MV-4-11 (cell line): ENCODE results near the gene HOXD11.

ENCODE experiments used
- DNase-seq: peaks from one replicate; lab custom pipeline; 2025; lab: John Stamatoyannopoulos, UW

Gene HOXD11

DNA sequence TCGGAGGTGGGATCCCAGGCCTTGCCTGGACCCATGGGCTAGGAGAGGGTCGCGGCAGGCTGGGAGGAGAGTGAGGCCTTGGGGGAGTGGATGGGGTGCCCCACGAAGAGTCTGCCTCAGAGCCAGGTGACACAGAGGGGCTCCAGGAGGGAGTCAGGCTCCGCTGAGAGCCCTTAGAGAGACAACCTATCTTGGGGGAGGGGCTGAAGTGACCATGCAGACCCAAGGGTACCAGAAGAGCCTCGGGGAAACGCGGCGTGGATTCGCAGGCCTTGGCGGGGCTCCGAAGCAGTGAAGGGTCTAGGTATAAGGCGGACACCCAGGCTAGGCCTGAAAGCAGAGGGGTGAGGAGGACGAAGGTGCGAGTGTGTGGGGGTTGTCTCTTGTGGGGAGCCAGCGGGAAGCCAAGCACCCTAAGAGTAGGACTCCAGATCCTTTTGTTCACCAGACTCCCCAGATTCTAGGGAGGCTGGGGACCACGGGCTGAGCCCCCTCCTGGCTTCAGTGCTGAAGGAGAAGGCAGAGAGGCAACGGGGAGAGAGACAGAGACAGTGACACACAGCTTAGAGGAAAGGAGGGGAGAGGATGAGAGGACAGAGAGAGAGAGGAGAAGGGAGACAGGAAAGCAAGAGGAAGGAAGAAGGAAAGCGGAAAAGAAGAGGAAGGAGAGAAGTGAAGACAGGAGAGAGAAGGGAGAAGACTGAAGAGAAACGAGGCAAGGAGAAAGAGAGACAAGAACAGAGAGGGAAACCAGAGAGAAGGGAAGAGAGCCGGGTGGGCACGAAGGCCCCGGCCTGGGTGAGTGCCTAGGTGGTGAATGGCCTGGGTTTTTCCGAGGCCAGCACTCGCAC lies 1.1 kb upstream of the HOXD11 start:
- DNase-seq, result no peak

DNA sequence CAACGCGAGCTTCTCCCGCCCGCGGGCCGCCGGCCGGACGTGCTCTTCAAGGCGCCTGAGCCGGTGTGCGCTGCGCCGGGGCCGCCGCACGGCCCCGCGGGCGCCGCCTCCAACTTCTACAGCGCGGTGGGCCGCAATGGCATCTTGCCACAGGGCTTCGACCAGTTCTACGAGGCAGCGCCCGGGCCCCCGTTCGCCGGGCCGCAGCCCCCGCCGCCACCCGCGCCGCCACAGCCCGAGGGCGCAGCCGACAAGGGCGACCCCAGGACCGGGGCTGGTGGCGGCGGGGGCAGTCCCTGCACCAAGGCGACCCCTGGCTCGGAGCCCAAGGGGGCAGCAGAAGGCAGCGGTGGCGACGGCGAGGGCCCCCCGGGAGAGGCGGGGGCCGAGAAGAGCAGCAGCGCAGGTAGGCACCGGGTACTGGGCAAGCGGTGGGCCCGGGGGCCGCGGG lies 676 bp downstream of the HOXD11 start:
- no peak for DNase-seq

DNA sequence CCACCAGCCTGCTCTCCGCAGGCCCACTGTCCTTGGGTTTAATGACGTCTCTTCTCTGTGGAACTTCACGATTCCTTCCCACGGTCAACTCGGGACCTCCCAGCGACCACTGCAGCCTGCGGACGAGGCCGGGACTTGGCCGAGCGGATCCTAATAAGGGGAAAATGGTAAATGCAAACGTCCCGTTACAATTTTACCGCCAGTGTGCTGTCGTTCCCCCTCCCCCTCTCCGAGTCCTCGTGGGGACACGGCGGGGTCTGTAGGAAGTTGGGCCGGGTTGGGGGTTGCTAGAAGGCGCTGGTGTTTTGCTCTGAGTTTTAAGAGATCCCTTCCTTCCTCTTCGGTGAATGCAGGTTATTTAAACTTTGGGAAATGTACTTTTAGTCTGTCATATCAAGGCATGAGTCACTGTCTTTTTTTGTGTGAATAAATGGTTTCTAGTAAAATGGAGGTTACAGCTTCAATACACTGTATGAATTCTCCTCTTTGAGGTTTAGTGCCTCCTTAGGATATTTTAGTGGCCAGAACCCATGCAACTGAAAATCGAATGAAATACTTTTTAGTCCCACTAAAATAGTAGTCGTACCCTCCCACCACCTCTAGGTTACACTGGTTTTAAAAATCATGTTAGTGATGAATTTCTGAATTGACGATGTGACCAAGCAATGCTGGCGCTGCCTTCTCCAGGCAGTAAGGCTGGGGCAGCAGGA lies 2.3 kb downstream of the HOXD11 start:
- DNase-seq, result no peak

DNA sequence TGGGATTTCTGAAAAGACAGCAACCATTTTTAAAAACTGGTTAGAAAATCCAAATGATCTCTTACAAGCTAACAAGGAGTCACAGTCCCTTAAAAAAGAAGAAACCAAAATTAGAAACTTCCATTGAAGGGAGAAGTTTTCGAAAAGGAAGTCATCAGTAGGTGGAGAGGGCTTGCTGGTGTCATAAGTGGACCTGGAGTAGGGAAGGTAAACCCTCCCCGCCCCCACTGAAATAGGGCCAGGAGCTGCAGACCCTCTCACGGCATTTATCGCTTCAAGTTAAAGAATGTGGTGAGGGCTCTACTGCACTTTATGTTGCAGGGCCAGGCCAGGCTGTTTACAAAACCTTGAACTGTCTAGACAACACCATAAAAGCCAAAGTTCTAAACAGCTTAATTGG lies 2.9 kb downstream of the HOXD11 start:
- no peak for DNase-seq

DNA sequence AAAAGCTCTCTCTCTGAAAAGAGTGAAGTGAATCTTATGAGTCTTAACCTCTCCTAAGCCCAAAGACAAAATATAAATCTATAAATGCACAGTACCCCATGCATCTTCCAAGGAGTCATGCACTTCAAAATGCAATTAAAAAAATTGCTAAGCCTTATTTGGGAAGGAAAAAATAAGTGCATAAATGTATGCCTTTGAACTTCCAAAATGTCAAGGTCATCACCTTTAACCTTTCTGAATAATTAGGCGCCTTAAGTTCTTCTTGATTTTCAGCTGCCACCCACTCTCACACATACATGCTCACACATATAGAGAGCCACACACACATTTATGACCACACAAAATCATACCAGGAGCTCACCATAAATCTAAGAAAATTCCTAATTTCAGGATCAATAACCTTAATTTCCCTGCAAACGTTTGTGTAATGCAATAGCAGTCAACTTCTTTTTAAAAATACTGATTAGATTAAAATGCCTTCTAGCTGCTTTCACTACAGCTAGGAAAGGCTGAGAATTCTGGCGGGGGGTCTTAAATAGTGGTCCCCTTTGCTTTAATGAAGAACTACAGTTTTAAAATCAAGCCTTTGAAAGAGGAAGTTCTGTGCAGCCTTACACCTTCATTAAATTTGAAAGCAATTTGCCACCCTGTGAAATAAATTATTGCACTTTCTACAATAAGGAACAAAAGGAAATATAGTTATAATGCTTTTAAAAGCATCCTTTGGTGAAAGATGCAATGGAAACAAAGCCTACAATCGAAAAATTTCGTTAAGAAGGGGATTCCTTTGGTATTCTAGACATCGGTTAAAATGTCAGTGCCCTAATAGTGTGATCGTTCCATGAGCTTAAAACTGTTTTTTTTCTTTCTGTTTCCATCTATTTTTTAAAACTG lies 3.6 kb downstream of the HOXD11 start:
- no peak for DNase-seq

DNA sequence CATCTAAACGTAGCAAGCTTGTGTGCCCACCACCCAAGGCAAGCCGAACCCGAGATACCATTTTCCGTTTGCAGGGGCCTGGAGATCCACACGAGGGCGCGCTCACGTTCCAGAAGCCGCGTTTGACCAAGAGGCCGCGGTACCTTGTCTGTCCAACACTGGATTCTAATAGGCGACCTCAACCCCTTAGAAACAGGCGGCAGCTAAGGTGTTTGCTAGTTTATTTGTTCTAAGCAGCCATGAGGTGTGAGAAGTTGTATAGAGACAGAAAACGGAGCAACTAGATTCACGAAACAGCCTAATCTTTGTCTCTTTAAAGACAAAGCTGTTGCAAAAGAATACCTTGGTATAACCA lies 4.2 kb downstream of the HOXD11 start:
- no peak for DNase-seq

DNA sequence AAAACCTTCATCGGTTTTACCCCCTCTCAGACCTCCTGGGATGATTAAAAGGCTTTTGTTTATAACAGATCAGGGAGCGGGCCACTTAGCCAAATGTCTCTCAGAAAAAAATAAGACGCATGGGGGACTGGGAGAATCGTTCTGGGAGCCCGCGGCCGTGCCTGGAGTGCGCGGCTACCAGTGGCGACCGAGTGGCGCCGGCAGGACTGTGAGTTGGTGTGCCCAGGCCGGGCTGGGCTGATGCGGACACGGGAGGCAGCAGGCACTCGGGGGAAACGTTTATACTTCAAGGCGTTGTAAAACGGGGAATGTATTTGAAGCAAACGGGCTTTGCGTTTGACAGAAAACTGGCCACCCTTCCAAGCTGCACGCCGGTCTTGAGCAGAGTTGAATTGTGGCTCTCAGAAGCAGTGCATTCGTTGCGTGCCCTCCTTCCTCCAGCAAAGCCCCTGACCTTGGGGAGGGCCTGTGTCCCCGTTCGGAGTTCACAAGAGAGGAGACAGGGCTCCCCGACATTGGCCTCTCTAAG lies 4.8 kb downstream of the HOXD11 start:
- DNase-seq, result no peak

DNA sequence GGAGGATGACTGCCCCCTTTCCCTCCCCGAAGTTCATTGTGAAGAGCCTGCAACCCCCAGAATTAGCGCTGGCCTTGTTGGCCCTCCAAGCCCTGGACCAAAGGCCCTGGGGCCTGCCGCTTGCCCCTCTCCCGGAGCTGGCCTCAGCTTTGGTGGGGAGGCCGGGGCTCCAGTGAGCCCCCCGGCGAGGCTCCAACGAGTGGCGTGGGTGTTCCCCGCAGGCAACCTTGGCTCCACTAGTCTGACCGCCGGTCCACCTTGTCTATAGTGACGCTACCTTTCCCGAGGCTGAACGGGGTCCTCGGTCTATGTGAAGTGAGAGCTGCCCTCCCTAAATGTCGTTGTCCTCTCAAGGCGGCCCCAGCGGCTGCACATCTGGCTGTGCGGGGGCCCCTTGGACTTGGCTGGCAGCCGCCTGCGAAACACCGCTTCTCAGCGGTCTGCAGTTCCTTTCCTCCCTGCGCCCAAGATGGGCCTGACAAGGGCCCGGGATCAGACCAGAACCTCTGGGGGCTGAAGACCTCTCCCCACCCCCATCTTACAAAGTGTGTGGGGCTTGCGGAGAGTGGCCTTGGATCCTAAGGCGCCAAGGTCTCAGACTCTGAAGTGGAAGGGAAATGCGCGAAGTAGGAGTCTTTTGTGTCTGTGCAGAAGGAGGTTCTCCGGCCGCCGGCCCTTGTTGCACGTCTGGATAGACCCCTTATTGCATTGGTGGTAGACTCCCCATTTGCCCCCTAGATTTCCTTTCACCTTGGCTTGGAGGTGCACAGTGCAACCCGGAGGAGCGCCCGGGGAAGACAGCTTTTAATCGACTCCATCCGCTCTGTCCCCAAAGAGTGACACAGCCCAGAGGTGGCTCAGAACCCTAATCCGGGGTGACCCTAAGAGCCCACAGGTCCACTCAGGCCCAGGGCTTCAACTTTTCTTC lies 5.6 kb downstream of the HOXD11 start:
- DNase-seq, result no peak

DNA sequence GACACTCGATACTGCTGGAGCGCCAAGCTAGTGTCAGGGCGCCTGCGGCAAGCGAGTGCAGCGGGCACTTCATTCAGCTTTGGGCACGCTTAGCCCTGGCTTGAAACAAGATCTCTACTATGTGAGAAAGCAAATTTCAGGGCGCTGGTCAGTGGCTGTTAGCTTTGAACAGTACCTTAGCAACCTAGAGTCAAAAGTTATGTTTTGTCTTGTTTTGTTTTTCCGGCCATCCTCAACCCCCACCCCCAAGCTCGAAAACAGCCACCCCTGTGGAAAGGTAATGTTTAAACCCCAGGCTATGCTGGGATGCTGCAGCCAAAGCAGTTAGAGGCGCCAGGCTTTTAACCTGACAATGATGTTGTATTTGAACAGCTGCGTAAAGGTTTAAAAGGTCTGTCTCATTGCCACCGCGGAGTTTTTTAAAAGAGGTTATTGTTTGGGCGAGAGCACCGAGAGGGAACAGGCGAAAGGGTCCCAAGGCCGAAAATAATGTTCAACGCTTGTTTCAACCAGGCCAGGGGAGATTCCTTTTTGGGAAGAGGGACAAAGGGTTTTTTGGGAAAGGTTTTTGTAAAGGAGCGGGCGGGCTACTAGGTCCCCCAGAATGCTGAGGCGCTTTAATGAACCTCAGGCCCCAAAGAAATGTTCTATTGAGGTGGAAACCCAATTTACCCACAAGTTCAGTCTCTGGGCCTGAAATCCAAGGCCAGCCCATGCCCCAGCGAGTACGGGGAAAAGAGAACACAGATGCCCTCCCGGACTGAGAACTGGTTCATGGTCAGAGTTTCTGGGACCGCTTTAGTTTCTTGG lies 7.2 kb downstream of the HOXD11 start:
- no peak for DNase-seq

DNA sequence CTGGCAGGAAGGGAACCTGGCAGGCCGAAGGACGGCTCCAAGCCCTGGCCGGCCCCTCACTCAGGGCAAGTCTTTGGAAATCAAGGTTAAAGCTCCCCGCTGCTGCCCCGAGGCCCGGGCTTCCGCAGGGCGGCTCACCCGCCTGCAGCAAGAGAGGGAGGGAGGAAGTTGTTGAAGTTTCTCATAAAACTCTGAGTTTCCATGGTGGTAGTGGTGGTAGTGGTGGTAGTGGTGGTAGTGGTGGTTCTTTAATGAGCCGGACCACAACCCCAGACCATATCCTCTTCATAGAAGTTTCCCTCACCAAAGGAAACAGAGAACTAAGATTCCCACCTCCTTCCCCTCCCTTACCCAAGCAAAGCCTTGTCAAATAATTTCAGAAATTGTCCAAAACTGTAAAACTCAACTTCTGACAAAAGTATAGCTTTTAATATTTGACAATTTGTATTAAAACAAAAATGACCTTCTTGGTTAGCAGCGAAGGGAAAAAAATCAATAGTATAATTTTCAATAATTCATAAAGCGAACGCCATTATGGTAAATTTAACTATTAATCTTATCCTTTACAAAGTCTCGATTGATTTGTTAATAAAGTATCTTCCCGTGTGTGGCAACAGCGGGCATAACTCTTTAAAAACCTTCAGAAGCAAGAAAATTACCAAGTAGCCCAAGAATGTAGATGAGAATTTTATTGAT lies 8.0 kb downstream of the HOXD11 start:
- DNase-seq, result peak; percentile 43

DNA sequence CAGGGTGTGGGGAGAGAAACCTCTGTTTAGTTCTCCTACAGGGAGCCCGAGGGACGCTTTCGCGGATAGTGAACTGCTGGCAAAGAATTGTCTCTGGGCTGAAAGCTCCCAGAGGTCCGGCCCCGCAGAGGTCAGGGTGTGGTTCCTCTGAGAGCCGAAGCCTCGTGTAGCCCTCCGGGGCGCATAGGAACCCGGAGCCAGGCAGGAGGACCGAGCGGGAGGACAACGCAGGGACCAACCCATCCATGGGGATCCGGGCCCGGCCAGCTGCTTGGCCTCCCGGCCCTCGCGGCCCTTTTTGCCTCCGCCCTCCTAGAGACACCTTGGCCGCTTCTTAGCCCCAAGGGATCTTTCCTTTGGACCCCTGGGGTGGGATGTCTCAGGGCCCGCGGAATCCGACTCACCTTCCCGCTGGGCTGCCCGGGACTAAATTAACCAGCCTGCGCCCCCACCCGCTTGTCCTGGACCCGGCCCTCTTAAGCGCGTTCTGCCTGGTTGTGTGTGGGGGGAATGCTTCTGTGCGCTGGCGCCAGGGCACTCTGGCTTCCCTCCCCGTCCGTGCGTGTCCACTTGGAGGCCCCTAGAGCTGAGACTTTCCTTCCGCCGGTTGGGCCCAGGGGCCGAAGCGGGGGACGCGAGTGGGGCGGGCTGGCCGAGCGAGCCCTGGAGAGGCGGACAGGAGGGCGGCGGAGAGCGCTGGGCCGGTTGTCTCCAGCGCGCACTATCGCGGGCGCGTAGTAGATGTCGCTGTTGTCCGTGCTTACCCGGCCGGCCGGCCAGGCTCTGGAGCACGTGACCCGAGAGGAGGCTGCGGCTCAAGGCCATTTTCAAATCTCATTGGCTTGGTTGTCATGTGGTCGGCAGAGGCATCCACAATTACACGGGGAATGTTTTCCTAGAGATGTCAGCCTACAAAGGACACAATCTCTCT lies 9.1 kb downstream of the HOXD11 start, which contains the start of gene HOXD10:
Gene HOXD10 (plus strand): TSS at position 896 of the 931 bp plus-strand sequence. CDS start 56 bp downstream, outside the sequence.
- no peak for DNase-seq

DNA sequence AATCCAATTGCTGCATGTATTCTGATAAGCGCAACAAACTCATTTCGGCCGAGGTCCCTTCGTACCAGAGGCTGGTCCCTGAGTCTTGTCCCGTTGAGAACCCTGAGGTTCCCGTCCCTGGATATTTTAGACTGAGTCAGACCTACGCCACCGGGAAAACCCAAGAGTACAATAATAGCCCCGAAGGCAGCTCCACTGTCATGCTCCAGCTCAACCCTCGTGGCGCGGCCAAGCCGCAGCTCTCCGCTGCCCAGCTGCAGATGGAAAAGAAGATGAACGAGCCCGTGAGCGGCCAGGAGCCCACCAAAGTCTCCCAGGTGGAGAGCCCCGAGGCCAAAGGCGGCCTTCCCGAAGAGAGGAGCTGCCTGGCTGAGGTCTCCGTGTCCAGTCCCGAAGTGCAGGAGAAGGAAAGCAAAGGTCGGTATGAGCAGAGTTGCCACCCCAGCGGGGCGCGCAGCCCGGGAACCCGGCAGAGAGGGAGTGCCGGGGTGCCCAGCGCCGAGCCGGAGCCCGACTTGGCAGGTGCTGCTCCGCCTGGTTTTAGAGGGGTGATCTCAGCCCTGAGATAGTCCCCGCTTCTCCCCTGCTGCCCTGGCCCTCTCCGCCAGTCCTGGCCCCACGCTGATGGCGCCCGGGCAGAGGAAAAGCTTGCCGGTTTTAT lies 10.2 kb downstream of the HOXD11 start:
- no peak for DNase-seq

DNA sequence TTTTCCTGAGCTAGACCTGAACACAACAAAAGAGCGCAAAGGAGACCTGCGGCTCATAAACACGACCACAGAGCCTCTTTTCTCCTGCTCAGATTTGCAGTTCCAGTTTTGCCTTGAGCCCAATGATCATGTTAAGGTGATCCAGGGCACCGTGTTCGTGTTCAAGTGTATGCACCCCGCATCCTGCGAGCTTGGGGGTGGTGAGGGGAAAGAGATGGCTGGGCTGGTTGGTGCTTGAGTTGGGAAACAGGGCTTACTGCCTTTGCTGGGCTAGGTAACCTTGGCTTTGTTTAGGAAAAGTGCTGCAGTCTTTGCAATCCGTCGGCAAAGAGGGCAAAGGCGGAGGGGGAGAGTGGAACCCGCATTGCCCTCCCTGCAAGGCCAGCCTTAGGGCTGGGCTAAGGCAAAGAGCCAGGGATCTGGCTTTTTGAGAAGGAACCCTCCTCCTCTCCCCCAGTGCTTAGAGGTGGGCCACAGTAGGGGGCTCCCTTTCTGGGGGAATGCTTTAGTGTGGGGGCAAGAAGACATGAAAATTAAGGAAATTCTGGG lies 10.8 kb downstream of the HOXD11 start:
- no peak for DNase-seq

DNA sequence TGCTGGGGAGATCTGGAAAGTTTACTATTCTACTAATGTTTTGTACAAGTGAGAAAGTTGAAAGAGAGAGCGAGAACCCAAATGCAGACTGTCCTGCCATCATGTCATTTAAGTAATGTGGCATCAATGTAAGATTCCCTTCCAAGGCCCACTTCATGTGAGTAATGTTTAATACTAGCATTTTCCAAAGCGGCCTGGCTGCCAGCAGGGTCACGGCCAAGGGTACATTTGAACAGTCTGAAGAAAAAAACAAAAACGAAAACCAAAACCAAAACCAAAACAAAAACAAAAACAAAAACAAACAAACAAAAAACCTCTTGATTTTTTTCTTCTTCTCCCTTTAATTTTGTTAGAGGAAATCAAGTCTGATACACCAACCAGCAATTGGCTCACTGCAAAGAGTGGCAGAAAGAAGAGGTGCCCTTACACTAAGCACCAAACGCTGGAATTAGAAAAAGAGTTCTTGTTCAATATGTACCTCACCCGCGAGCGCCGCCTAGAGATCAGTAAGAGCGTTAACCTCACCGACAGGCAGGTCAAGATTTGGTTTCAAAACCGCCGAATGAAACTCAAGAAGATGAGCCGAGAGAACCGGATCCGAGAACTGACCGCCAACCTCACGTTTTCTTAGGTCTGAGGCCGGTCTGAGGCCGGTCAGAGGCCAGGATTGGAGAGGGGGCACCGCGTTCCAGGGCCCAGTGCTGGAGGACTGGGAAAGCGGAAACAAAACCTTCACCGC lies 11.7 kb downstream of the HOXD11 start:
- DNase-seq, result peak; percentile 16

DNA sequence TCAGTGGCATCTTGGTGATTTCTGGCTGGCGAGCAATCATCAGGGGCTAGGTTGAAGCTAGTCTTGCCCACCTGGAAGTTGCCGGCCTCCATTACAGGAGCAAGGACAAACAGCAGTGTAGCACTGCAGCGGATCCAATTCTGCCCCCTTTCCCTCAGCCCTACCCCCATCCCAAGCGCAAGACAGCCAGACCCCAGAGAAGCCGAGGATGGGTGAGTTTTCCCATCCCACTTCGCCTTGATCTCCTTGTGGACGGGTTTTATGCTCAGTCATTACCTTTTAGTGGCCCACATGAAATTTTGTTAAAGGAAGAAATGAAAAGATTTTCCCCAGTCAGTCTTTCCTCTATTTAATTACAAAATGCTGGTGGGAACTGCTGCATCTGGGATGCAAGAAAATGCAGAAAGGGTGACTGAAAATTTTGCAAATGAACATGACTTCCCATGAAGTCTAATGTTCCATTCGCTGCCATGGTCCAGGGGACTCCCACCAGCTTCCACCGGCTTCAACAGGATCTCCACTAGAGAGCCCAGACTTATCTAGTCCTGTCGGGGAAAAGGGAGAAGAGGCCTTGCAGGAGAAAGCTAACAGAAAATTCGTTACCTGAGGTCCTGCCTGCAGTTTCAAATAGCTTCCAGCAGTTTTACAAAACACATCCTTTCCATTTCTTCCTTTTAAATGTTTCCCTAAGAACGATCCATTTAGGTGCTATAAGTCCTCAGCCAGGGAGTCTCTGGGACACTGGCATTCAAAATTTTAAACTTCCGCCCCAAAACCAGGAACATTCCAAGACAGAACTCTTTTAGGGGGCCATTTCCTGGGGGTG lies 13.5 kb downstream of the HOXD11 start:
- no peak for DNase-seq
